Ureter (tissue), 1 donor: ENCODE data around the gene LAMA5. TPM values are rescaled to one million over a fixed set of nuclear protein-coding genes. Genes with fewer than 3 reads are reported as not detected.

Experiments used
- DNase-seq: peaks from one replicate; pipeline ENCODE4 v3.0.0-alpha.2; 2020; ENCODE audit warnings: low spot score
- total RNA-seq: library from RNA; stranded (reverse); gene quantifications from one replicate; pipeline ENCODE4 v1.2.4, GENCODE V29; 2023
- donor health status: DM: yes; HTN: yes; CAD: no.

Gene LAMA5
- total RNA-seq, 1 donor from 2014 or later, result 433 TPM

- no peak for DNase-seq
These were observed 36.4 kb downstream of the LAMA5 start for GRCh38 chr20:62330576-62331317.

DNA sequence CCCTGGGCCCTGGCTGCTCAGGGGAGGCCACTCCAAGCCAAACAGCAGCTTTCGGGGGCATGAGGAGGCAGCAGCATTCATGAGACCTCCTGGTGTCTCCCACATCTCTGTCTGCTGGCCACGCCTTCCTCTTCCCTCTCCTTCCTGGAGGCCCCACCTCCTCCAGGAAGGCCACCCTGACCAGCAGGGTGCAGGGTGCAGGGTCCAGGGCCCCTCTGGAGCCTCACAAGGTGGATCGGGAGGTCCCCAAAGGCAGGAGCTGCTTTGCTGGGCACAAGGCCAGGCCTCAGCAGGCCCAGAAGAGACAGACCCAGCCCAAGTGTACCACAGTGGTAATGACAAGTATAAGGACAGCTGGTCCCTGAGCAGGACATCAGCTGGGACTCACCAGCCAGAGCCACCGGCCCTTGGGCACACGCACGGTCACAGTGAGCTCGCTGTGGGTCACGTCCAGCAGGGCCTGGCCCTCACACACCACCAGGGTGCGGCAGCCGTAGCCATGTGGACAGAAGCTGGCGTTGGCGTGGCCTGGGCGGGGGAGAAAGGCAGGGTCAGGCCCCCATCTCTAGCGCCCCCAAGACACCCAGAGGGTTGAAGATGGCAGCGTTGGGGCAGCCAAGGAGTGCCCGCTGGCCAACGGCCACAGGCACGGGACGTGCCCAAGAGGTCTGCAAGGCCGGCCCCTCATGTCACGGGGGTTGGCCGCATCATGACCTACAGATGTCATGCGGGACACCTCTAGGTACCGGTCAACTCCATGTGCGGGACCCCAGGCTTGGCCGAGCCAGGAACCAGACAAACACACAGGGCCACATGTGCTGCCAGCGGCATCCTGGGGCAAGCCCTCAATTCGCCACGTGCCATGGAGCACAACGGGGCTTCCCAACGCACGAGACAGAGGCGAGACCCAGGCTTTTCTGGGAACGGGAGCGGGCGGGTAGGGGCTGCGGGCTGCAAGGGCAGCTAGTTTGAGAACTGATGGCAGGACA lies 37.4 kb downstream of the LAMA5 start:
- no peak for DNase-seq

DNA sequence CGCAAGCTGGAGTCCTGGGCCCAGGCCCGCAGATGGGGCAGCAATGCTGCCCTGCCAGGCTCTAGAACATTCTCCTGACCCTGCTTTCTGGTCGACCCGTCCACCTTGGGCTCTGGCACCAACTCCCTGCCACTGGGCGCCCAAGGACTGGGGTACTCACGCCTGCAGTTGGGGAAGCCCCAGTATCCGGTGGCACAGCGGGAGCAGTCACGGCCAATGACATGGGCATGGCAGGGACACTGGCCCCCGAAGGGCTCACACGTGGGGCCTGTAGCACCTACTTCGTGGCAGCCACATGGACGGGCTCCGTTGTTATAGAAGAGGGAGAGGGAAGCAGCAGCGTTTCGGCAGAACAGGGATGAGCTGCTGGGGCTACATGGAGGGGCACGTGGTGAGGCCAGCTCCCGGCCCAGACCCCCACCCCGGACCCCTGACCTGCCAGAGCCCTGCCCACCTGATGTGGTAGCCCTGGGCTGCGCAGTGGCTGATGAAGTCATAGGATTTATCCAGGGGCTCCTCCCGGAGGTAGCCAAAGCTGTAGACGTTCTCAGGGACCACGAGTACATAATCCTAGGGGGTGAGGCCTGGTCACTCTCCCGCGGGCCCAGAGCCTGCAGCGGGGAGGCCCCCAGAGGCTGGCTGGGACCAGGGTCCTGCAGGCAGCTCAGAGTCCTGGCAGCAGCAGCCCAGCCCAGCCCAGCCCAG lies 38.3 kb downstream of the LAMA5 start:
- DNase-seq, result no peak

DNA sequence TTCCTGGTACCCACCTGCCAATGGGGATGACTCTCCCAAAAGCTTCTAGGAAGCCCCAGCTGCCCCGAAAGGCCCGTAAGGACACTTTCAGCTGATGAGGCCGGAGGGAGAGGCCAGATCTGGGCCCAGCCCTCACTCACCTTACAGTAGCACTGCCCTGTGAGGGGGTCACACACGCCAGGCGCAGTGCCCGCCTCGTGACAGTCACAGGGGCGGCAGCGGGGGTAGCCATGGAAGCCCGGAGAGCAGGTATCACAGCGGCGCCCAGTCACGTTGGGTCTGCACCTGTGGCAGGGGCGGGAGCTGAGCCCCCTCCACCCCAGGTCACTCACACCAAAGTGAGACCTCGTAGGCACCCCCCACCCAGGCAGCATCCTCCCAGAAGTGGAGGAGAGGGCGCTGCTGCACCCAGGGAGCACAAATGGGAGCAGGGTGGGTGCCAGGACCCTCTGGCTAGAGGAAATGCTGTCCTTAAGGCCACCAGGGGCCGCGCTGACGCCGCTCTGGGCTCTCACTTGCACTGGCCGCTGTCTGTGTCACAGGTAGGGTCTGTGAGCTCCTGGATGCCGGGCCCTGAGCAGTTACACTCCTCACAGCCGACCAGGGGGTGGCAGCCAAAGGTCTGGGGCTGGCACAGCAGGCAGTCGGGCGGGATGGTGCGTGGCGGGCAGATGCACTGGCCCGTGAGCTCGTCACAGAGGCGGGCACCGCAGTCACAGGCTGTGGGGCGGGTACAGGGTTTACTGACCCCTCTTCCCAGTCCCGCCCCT lies 39.2 kb downstream of the LAMA5 start:
- no peak for DNase-seq

DNA sequence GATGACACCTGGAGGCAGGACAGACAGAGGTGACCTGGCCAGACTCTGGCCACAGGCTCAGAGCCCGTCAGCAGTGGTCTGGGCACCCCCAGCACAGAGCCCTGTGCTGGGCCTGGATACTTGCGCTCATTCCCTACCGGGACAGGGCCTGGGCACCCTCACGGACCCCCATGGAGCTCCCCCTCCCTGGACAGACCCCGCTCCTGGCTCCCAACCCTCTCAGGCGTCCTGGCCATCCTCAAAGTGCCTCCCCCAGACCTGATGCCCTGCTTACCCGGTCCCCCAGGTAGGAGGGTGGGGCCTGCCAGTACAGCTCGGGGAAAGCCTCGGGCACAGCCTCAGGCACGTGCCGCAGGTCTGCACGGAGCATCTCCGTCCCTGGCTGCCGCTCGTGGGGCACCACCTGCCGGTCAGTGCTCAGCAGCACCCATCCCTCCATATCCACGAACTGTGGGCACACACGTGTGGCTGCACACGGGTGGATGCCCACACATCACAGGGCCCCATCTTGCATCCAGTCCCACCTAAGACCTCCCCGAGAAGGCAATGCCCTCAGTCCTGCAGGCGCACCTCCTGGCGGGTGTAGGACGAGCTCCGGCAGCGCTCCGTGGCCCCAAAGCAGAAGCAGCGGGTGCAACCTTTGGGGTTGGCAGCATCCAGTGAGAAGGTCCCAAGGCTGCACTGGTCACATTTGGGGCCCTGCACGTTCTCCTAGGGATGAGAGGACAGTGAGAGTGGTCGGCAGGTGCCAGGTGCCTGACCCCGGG lies 40.0 kb downstream of the LAMA5 start:
- DNase-seq, result no peak

GRCh38 chr20:62326559-62326958 lies 40.6 kb downstream of the LAMA5 start:
- no peak for DNase-seq

DNA sequence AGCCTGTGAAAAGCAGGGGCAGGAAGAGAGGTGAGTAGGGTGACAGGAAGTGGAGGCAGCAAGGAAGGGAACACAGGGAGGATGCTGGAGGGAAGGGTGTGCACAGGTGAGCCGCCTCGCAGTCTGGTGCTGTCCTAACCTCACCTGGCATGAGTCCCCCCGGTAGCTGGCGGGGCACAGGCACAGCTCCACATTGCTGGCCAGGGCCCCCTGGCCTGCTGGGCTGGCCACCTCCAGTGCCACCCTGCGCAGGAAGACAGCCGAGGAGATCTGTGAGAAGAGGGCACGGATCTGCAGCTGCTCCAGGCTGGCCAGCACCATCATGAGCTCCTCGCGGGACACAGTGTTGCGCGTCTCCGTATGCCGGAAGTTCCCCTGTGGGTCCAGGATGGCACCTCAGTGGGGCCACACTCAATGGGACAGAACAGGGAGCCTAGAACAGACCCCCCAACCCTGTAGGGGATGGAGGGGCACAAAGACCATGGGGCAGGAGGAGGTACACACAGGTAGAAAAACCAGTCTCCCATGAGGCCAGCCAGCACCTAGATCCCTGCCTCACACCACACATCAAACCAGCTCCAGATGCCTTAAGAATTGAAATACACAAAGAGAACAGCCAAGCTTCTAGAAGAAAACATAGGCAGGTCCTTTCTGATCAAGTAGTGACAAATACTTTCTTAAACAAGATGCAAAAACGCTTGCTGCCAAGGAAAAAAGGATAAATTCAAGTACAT lies 41.8 kb downstream of the LAMA5 start:
- no peak for DNase-seq

DNA sequence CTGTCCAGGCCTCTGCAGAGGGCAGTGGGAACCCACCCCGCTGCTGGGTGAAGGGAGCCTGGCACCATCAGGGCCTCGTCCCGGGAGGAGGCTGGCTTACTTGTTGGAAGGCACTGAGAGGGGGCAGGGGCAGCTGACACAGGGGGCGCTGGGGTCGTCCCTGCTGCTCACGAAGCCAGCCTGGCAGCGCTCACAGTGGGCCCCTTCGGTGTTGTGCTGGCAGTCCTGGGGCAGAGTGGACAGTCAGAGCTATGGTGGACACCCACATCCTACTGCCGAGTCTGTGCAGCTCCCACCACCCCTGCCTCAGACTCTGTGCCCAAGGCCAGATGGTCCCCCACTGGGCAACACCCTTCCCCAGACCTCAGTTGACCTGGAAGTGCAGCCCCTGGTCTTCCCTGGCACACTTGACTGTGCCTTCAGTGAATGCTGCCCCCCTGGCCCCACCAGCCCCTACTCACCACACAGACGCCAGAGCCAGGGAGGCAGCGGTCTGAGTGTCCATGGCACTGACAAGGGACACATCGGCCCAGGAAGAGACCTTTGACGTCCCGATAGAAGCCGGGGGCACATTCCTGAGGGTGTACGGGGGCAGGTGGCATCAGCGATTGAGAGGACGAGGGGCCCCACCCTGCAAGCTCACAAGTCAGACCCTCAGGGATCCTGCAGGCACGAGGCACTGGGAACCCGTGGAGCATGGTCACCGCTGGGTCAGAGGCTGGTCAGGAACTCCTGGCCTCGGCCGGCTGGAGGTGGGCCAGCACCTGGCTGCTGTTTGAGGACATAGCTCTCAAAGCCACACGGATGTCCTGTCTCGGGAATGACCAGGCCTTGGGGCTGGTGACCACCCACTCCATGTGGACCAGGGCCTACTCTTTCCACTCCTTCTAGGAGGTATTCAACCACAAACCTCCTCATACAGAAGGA lies 42.9 kb downstream of the LAMA5 start:
- no peak for DNase-seq

DNA sequence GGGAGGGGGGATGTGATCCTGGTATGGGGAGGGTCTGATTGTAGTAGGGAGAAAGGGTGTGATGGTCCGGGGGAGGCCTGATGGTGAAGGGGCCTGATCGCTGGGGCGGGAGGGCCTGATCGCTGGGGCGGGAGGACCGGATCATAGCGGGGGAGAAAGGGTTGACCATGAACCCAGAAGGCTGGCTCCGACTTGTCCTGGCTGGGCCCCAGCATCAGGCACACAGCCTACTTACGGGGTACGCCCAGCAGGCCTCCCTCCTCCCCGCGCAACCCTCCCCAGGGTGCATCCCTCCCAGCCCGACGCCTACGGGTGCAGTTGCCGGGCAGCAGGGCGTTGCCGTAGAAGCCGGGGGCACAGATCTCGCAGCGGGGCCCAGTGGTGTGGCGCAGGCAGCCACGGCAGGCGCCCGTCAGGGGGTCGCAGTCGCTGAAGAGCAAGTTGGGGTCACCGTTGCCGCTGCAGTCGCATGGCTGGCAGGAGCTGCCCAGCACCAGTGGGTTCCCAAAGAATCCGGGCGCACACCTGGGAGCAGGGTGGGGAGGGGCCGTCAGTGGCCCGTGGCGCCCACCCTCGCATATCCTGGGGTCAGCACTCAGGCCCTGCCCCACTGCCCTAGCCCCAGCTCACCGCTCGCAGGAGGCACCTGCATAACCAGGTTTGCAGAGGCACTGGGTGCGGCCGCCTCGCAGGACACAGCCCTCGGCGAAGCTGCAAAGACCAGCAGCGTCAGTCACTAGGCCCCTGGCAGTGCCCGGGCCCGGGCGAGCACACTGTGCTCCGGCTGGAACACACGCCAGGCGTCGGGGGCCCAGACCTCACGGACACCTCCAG lies 43.7 kb downstream of the LAMA5 start:
- no peak for DNase-seq

DNA sequence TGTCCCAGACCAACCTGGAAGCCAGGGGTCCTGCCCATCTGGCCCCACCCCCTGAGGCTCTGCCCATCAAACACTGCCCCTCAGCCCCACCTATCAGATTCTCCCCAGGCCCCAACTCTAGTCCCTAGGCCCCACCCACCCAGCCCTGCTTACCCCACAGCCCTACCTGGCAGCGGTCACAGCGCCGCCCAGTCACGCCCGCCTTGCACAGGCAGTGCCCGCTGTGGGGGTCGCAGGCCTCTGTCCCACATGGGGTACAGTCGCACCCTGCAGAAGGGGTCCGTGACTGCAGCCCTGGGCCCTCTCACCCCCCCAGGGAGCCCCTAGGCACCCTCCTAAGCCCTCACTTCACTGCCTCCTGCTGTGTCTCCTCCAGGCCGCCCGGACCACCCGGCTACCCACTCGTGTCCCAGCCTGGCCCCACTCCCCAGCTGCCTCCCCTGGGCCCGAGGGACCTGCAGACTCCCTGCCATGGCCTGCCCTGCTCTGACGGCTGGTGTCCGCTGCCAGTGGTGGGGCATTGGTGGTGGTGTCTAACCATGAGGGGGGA lies 44.5 kb downstream of the LAMA5 start:
- DNase-seq, result no peak

- no peak for DNase-seq
These were observed 45.1 kb downstream of the LAMA5 start for GRCh38 chr20:62321975-62322374.

- no peak for DNase-seq
These were observed 45.6 kb downstream of the LAMA5 start for GRCh38 chr20:62321521-62321948.

- DNase-seq, result no peak
These were observed 46.3 kb downstream of the LAMA5 start for GRCh38 chr20:62320581-62321354.

DNA sequence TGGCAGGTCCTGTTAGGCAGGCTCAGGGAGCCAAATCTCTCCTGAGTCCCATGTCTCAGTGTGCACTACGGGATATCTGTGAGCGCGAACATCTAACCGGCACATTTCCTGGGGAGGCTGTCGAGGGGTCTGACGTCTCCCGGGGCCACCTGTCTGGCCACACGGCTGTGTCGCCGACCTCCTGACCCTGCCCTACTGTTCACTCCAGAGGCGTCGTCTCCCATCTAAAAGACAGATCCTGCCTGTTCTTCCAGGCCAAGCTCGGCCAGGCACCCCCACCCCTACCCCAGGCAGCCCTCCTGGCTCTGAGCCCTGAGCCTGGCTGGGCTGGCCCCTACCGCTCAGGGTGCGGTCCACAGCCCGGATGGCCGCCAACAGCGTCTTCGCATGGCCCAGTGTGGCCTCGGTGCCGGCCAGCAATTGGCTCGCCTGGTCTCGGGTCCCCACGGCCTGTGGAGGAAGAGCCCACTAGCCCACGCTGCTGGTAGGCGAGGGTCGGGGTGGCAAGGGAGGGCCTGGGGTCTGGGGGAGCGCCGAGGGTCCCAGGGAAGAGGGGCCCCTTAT lies 47.7 kb downstream of the LAMA5 start:
- DNase-seq, result no peak

DNA sequence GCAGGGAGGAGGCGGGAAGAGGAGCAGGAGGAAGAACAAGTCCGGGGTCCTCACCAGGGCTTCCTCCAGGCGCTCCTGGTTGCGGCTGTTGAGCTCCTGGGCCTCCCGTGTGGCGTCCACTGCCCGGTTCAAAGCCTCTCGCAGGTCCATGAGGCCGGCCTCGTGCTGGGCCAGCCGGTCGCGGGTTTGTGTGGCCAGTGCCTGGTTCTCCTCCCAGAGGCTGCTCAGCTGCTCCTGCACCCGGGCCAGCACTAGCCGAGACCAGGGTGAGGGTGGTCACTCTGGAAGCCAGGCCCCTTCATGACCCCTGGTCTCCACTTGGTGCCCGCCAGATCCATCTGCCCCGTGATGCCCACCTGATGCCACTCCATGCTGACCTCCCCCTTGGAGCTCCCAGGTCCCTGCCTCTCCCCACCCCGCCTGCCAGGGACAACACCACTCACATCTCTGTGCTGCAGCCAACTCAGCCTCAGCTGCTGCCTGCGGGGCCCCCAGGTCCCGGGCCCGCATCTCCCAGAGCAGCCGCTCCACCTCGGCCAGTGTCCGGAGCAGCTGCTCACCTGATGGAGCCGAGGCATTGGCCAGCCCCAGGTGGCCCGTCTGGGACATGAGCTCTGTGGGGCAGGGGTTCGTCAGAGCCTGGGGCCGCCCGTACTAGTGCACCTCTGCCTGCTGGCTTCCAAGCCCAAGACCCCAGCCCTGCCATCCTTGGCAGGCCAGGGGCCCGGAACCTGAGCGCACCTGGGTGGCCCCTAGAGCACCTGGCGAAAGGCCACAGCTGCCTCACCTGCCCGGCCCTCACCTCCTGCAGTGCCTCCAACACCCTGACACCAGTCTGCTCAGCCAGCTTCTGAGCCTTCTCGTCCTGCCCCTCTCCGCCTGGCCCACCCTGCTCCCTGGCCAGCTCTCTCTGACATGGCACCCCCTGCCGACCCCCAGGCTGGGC lies 48.4 kb downstream of the LAMA5 start:
- no peak for DNase-seq
